IMR-90 (cell line): ENCODE measurements around the gene C1QL1. TPM values are rescaled to one million over a fixed set of nuclear protein-coding genes. Genes with fewer than 3 reads are reported as not detected.

Experiments used
- ATAC-seq: fragments of 200-7000 bp; cut with Tn5 transposase; 2 replicates; pipeline ENCODE4 v1.9.1; 2020; ENCODE audit warnings: low read depth, mild to moderate bottlenecking, moderate library complexity
- BruUV-seq: library from RNA; stranded (reverse); fragments of 400-500 nt; replicated peaks from 2 replicates; lab custom pipeline; 2021; lab: Mats Ljungman, UMichigan
- CTCF ChIA-PET: fragments of 300-600 bp; formaldehyde crosslinking; extraction: SDS; loops from one replicate; lab custom pipeline; 2021; ENCODE audit warnings: antibody characterized with exemption; lab: Yijun Ruan, JAX
- POLR2A ChIA-PET: fragments of 300-600 bp; sonication (Branson Sonifier 250); formaldehyde crosslinking; loops from one replicate; lab custom pipeline; 2022; ENCODE audit warnings: antibody characterized with exemption; ENCODE audit not compliant: unreplicated experiment; lab: Charles Lee
- DNase-seq: peaks from one replicate; pipeline ENCODE4 v3.0.0; 2013
- H2AFZ ChIP-seq: replicated peaks from 2 replicates; pipeline ENCODE3; 2013; ENCODE audit warnings: low read length, mild to moderate bottlenecking; ENCODE audit not compliant: poor library complexity
- H2AK5ac ChIP-seq: 2 replicates; pipeline ENCODE4 v1.6.1; 2013; ENCODE audit warnings: low read depth, low read length, inconsistent platforms
- H2AK9ac ChIP-seq: replicated peaks from 2 replicates; pipeline ENCODE3; 2013; ENCODE audit warnings: mild to moderate bottlenecking, low read depth, low read length, moderate library complexity; ENCODE audit not compliant: poor library complexity
- H2BK120ac ChIP-seq: 2 replicates; pipeline ENCODE4 v1.6.1; 2013; ENCODE audit warnings: low read depth, low read length, inconsistent platforms
- H2BK15ac ChIP-seq: 3 replicates; pipeline ENCODE4 v1.6.1; 2013; ENCODE audit warnings: low read depth, low read length, inconsistent platforms
- H2BK20ac ChIP-seq: 2 replicates; pipeline ENCODE4 v1.6.1; 2013; ENCODE audit warnings: low read depth, mild to moderate bottlenecking, inconsistent platforms, low read length, moderate library complexity
- H2BK5ac ChIP-seq: 2 replicates; pipeline ENCODE4 v1.6.1; 2013; ENCODE audit warnings: mild to moderate bottlenecking, low read depth, low read length, inconsistent platforms; ENCODE audit not compliant: poor library complexity, severe bottlenecking
- H3K14ac ChIP-seq: replicated peaks from 2 replicates; pipeline ENCODE4 v1.6.1; 2013; ENCODE audit warnings: low read depth, low read length, inconsistent platforms
- H3K18ac ChIP-seq: 2 replicates; pipeline ENCODE4 v1.6.1; 2013; ENCODE audit warnings: low read depth, low read length, control low read depth
- H3K23ac ChIP-seq: 2 replicates; pipeline ENCODE4 v1.6.1; 2013; ENCODE audit warnings: low read depth, low read length, inconsistent platforms
- H3K27ac ChIP-seq: 2 replicates; pipeline ENCODE4 v1.5.1; 2013; ENCODE audit warnings: mild to moderate bottlenecking, control low read depth, low read length; ENCODE audit not compliant: insufficient read depth
- H3K27me3 ChIP-seq: 2 replicates; pipeline ENCODE4 v1.6.1; 2013; ENCODE audit warnings: low read length; ENCODE audit not compliant: control insufficient read depth, insufficient read depth
- H3K36me3 ChIP-seq: 2 replicates; pipeline ENCODE4 v1.6.1; 2013; ENCODE audit warnings: low read length, mixed read lengths; ENCODE audit not compliant: control insufficient read depth, insufficient read depth
- H3K4ac ChIP-seq: 2 replicates; pipeline ENCODE4 v1.6.1; 2013; ENCODE audit warnings: low read depth, low read length, inconsistent platforms
- H3K4me1 ChIP-seq: 2 replicates; pipeline ENCODE4 v1.6.1; 2013; ENCODE audit warnings: low read length, mixed read lengths; ENCODE audit not compliant: control insufficient read depth, insufficient read depth
- H3K4me2 ChIP-seq: 2 replicates; pipeline ENCODE4 v1.6.1; 2013; ENCODE audit warnings: low read depth, mild to moderate bottlenecking, control low read depth, low read length, moderate library complexity
- H3K4me3 ChIP-seq: 2 replicates; pipeline ENCODE4 v1.5.1; 2013; ENCODE audit warnings: low read depth, mild to moderate bottlenecking, control low read depth, low read length, moderate library complexity; ENCODE audit not compliant: insufficient read depth
- H3K56ac ChIP-seq: 2 replicates; pipeline ENCODE4 v1.6.1; 2013; ENCODE audit warnings: low read length, inconsistent platforms; ENCODE audit not compliant: insufficient read depth; ENCODE audit errors: extremely low read depth
- H3K79me1 ChIP-seq, 2 experiments: 2 replicates each; pipeline ENCODE4 v1.6.1; 2013; ENCODE audit warnings: low read length in 2 of 2, inconsistent platforms in 1 of 2, low read depth in 1 of 2
- H3K9ac ChIP-seq: 2 replicates; pipeline ENCODE4 v1.6.1; 2013; ENCODE audit warnings: low read depth, low read length, control low read depth
- H3K9me1 ChIP-seq: 2 replicates; pipeline ENCODE4 v1.6.1; 2013; ENCODE audit warnings: low read length, inconsistent platforms; ENCODE audit not compliant: insufficient read depth
- H3K9me3 ChIP-seq: 2 replicates; pipeline ENCODE4 v1.6.1; 2013; ENCODE audit warnings: low read length; ENCODE audit not compliant: control insufficient read depth, insufficient read depth
- H4K20me1 ChIP-seq: 2 replicates; pipeline ENCODE4 v1.6.1; 2013; ENCODE audit warnings: low read length, inconsistent platforms; ENCODE audit not compliant: insufficient read depth
- H4K5ac ChIP-seq: 2 replicates; pipeline ENCODE4 v1.6.1; 2013; ENCODE audit warnings: mild to moderate bottlenecking, low read depth, low read length, control low read depth
- H4K8ac ChIP-seq, 2 experiments: 2 replicates each; pipeline ENCODE4 v1.6.1; 2013; ENCODE audit warnings: low read depth in 2 of 2, low read length in 2 of 2, control low read depth in 1 of 2, inconsistent platforms in 1 of 2
- H4K91ac ChIP-seq: 2 replicates; pipeline ENCODE4 v1.6.1; 2013; ENCODE audit warnings: low read depth, low read length, inconsistent platforms; ENCODE audit not compliant: insufficient read depth
- CHD1 ChIP-seq: IDR thresholded peaks from 2 replicates; pipeline ENCODE4 v1.6.1; 2012; ENCODE audit warnings: low read depth, low read length, improper control_type of control experiment
- FOS ChIP-seq: fragments of 150-350 bp; IDR thresholded peaks from 2 replicates; pipeline ENCODE4 v1.6.1; 2016; ENCODE audit warnings: low read depth, low read length
- MAFK ChIP-seq: IDR thresholded peaks from 2 replicates; pipeline ENCODE4 v1.6.1; 2012; ENCODE audit warnings: low read depth, low read length, improper control_type of control experiment
- MAZ ChIP-seq: IDR thresholded peaks from 2 replicates; pipeline ENCODE4 v1.6.1; 2012; ENCODE audit warnings: low read depth, mild to moderate bottlenecking, low read length, improper control_type of control experiment, moderate library complexity, borderline replicate concordance
- MXI1 ChIP-seq: IDR thresholded peaks from 2 replicates; pipeline ENCODE4 v1.6.1; 2012; ENCODE audit warnings: low read depth, mild to moderate bottlenecking, low read length, moderate library complexity, borderline replicate concordance
- RCOR1 ChIP-seq: IDR thresholded peaks from 2 replicates; pipeline ENCODE4 v1.6.1; 2012; ENCODE audit warnings: mild to moderate bottlenecking, low read length, improper control_type of control experiment; ENCODE audit not compliant: insufficient replicate concordance
- SMC3 ChIP-seq: fragments of 150-350 bp; IDR thresholded peaks from 2 replicates; pipeline ENCODE4 v1.6.1; 2016; ENCODE audit warnings: low read depth, mild to moderate bottlenecking, antibody characterized with exemption, low read length, moderate library complexity
- WGBS, 2 experiments: methylation state at CpG; one replicate each; pipeline versions ENCODE4 v1.1.5 to v1.1.7; 2013; ENCODE audit warnings: missing lambda C conversion rate in 2 of 2; ENCODE audit not compliant: insufficient read length in 1 of 2; ENCODE audit errors: extremely low coverage in 2 of 2; 5-methylcytosine and 5-hydroxymethylcytosine counted together
- dilution Hi-C: fragments of 300-500 bp; cut with HindIII; formaldehyde crosslinking; loops from one replicate; pipeline ENCODE4 v1.14.3; 2018; ENCODE audit warnings: low sequenced_read_pairs; ENCODE audit not compliant: unreplicated experiment
- in situ Hi-C: fragments of 300-500 bp; cut with MboI; formaldehyde crosslinking; loops from 3 replicates; pipeline ENCODE4 v1.14.3; 2019; ENCODE audit warnings: low sequenced_read_pairs, inconsistent platforms, mixed read lengths
- intact Hi-C: fragments of 100-400 bp; cut with micrococcal nuclease; formaldehyde crosslinking; loops from 2 replicates; pipeline ENCODE4 v1.10.0; 2022
- polyA plus RNA-seq, 3 experiments: library from polyadenylated mRNA; depleted of rRNA; stranded (reverse); fragments of >200 nt; gene quantifications; 2 replicates each; pipeline ENCODE4 v1.2.3, GENCODE V29; 2012; ENCODE audit warnings: low replicate concordance in 1 of 3
- total RNA-seq: library from RNA; depleted of rRNA; stranded (reverse); fragments of >200 nt; gene quantifications from 2 replicates; pipeline ENCODE4 v1.2.3, GENCODE V29; 2012
- TF ChIP-seq, protein P1 (sequence below): conservative IDR thresholded peaks from 2 replicates; pipeline ENCODE4 v1.5.1; 2012; ENCODE audit warnings: mild to moderate bottlenecking, low read depth, low read length, improper control_type of control experiment
- TF ChIP-seq, protein P2 (sequence below): fragments of 150-350 bp; IDR thresholded peaks from 2 replicates; pipeline ENCODE4 v1.6.1; 2017; ENCODE audit warnings: mild to moderate bottlenecking, antibody characterized with exemption, low read length, low read depth

Gene C1QL1
- total and polyA plus RNA-seq, 2 of the 4 experiments (the other 2 are of a cell fraction), result 0.18 to 0.84 TPM

GRCh38 chr17:44979426-44979995, 11.4 kb upstream of the C1QL1 start:
- peak overlapping the region; percentile 13; the same call in 1 of the 2 replicates for H3K9ac ChIP-seq
- peak overlapping the region; percentile 98 for H3K4ac ChIP-seq
- H2AK9ac ChIP-seq, result peak overlapping the region; percentile 89
- H2BK5ac ChIP-seq, result peak overlapping the region; percentile 34
- POLR2A ChIA-PET, result no interaction called here
- peak overlapping the region; percentile 98 for H2BK20ac ChIP-seq
- no peak overlapping the region for H3K4me3 ChIP-seq
- peak overlapping the region; percentile 94 for H3K27ac ChIP-seq
- WGBS, 2 experiments, result 0% methylated on average over 1 of the region's 9 CpGs; no CpG with 5 or more reads in 1 of the 2 experiments
- dilution Hi-C loops, result no loop called here
- no peaks in the 10 kb centered on the region for H3K9me3 ChIP-seq
- peaks cover 4% of the 10 kb centered on the region; the same call in 1 of the 2 replicates for H3K27me3 ChIP-seq
- peak overlapping the region; percentile 97; the same call in 2 of the 3 replicates for H2BK15ac ChIP-seq
- H3K79me1 ChIP-seq, result peaks cover 0 to 6% of the 10 kb centered on the region in 2 experiments; a peak in 1 of 4 replicates
- DNase-seq, result peak; percentile 82
- peak; percentile 86 for ATAC-seq
- no peak overlapping the region for H3K56ac ChIP-seq
- H4K91ac ChIP-seq, result peak overlapping the region; percentile 93
- H4K8ac ChIP-seq, result peak overlapping the region; percentile 73 to 94; a peak in 3 of 4 replicates
- H2AK5ac ChIP-seq, result peak overlapping the region; percentile 98
- H3K4me1 ChIP-seq, result peaks cover 39% of the 10 kb centered on the region
- peak overlapping the region; percentile 89 for H3K14ac ChIP-seq
- H2AFZ ChIP-seq, result peak overlapping the region; percentile 73
- intact Hi-C loops, result loop anchor here (2.0 kb wide), 1 partner anchor 39 kb away; no protein-coding TSS in a partner anchor
- no peak for TF ChIP-seq MAFK
- TF ChIP-seq RCOR1, result no peak
- TF ChIP-seq CHD1, result no peak
- TF ChIP-seq MAZ, result peak; percentile 63; the same call in 1 of the 2 replicates
- TF ChIP-seq FOS, result no peak
- TF ChIP-seq, protein P1, sequence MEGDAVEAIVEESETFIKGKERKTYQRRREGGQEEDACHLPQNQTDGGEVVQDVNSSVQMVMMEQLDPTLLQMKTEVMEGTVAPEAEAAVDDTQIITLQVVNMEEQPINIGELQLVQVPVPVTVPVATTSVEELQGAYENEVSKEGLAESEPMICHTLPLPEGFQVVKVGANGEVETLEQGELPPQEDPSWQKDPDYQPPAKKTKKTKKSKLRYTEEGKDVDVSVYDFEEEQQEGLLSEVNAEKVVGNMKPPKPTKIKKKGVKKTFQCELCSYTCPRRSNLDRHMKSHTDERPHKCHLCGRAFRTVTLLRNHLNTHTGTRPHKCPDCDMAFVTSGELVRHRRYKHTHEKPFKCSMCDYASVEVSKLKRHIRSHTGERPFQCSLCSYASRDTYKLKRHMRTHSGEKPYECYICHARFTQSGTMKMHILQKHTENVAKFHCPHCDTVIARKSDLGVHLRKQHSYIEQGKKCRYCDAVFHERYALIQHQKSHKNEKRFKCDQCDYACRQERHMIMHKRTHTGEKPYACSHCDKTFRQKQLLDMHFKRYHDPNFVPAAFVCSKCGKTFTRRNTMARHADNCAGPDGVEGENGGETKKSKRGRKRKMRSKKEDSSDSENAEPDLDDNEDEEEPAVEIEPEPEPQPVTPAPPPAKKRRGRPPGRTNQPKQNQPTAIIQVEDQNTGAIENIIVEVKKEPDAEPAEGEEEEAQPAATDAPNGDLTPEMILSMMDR, result no peak
- no peak; the same call in 1 of the 2 replicates for TF ChIP-seq MXI1
- TF ChIP-seq SMC3, result no peak
- TF ChIP-seq, protein P2, sequence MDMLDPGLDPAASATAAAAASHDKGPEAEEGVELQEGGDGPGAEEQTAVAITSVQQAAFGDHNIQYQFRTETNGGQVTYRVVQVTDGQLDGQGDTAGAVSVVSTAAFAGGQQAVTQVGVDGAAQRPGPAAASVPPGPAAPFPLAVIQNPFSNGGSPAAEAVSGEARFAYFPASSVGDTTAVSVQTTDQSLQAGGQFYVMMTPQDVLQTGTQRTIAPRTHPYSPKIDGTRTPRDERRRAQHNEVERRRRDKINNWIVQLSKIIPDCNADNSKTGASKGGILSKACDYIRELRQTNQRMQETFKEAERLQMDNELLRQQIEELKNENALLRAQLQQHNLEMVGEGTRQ, result no peak
- BruUV-seq, result no TSS peak
- H4K5ac ChIP-seq, result peak overlapping the region; percentile 70
- peaks cover 5% of the 10 kb centered on the region; the same call in 1 of the 2 replicates for H4K20me1 ChIP-seq
- H3K4me2 ChIP-seq, result peak overlapping the region; percentile 52
- peak overlapping the region; percentile 87 for H3K18ac ChIP-seq
- CTCF ChIA-PET, result no interaction called here
- in situ Hi-C loops, result no loop called here
- H3K9me1 ChIP-seq, result peaks cover 23% of the 10 kb centered on the region
- peak overlapping the region; percentile 97 for H2BK120ac ChIP-seq
- peak overlapping the region; percentile 66; the same call in 1 of the 2 replicates for H3K23ac ChIP-seq
- no peaks in the 10 kb centered on the region for H3K36me3 ChIP-seq
